GM12878 (cell line): ENCODE results near the gene ALG12. TPM values are rescaled to one million over a fixed set of nuclear protein-coding genes. Genes with fewer than 3 reads are reported as not detected.

Experiments
- ATAC-seq: fragments of 200-7000 bp; cut with Tn5 transposase; 3 replicates; pipeline ENCODE4 v1.9.1; 2020; ENCODE audit warnings: mild to moderate bottlenecking, moderate library complexity
- BruUV-seq: library from RNA; stranded (reverse); fragments of 400-500 nt; replicated peaks from 2 replicates; lab custom pipeline; 2021; lab: Mats Ljungman, UMichigan
- CTCF ChIA-PET: fragments of 300-600 bp; sonication (Branson Sonifier 250); formaldehyde crosslinking; extraction: SDS; loops from one replicate; lab custom pipeline; 2021; ENCODE audit warnings: inconsistent platforms; lab: Yijun Ruan, JAX
- POLR2A ChIA-PET: fragments of 350-600 bp; formaldehyde crosslinking; extraction: SDS; loops from one replicate; lab custom pipeline; 2021; ENCODE audit warnings: inconsistent platforms; lab: Charles Lee
- RAD21 ChIA-PET: fragments of 300-600 bp; sonication (Branson Sonifier 250); formaldehyde crosslinking; loops from one replicate; lab custom pipeline; 2023; ENCODE audit warnings: antibody characterized with exemption; ENCODE audit not compliant: unreplicated experiment; lab: Charles Lee
- SMC1A ChIA-PET: fragments of 300-600 bp; sonication (Branson Sonifier 250); formaldehyde crosslinking; loops from one replicate; lab custom pipeline; 2023; ENCODE audit not compliant: unreplicated experiment, uncharacterized antibody; lab: Charles Lee
- DNase-seq: peaks from one replicate; pipeline ENCODE4 v3.0.0-alpha.2; 2011; ENCODE audit warnings: low read depth, low spot score
- FAIRE-seq: peaks from 3 replicates; lab custom pipeline; 2011; peaks lifted over from hg19 to GRCh38; lab: Jason Lieb, UNC
- H2AFZ ChIP-seq: 2 replicates; pipeline ENCODE4 v1.6.0; 2011; ENCODE audit warnings: low read depth, low read length, control low read depth; ENCODE audit not compliant: control insufficient read depth
- H3K27ac ChIP-seq: 2 replicates; pipeline ENCODE4 v1.5.1; 2011; ENCODE audit warnings: control low read depth; ENCODE audit not compliant: control insufficient read depth, insufficient read depth
- H3K27me3 ChIP-seq, 2 experiments: replicated peaks in 1 of 2; 2 replicates each; pipeline versions ENCODE4 v1.6.0 to v1.6.1; 2011; ENCODE audit warnings: low read length in 1 of 2; ENCODE audit not compliant: control insufficient read depth in 2 of 2, insufficient read depth in 2 of 2
- H3K36me3 ChIP-seq, 2 experiments: 2 replicates each; pipeline ENCODE4 v1.5.1; 2011; ENCODE audit warnings: low read length in 1 of 2; ENCODE audit not compliant: control insufficient read depth in 2 of 2, insufficient read depth in 2 of 2
- H3K4me1 ChIP-seq: 2 replicates; pipeline ENCODE4 v1.6.1; 2011; ENCODE audit warnings: mild to moderate bottlenecking, low read length, moderate library complexity, mixed read lengths; ENCODE audit not compliant: control insufficient read depth, insufficient read depth
- H3K4me2 ChIP-seq: 2 replicates; pipeline ENCODE4 v1.6.0; 2011; ENCODE audit warnings: control low read depth; ENCODE audit not compliant: control insufficient read depth, insufficient read depth
- H3K4me3 ChIP-seq: fragments of 200-600 bp; sonication (generic); 2 replicates; pipeline ENCODE4 v1.5.1; 2016
- H3K79me2 ChIP-seq: 2 replicates; pipeline ENCODE4 v1.6.0; 2011; ENCODE audit warnings: low read length; ENCODE audit not compliant: control insufficient read depth, insufficient read depth
- H3K9ac ChIP-seq: 2 replicates; pipeline ENCODE4 v1.8.0; 2011; ENCODE audit warnings: low read length, control low read depth, mixed read lengths; ENCODE audit not compliant: control insufficient read depth, insufficient read depth
- H3K9me3 ChIP-seq: replicated peaks from 3 replicates; pipeline ENCODE4 v1.5.1; 2011; ENCODE audit warnings: mild to moderate bottlenecking, low read length; ENCODE audit not compliant: control insufficient read depth, insufficient read depth
- H4K20me1 ChIP-seq: 2 replicates; pipeline ENCODE4 v1.6.0; 2011; ENCODE audit not compliant: control insufficient read depth, insufficient read depth
- BACH1 ChIP-seq: fragments of 450-650 bp; IDR thresholded peaks from 2 replicates; pipeline ENCODE4 v1.6.1; 2017; ENCODE audit warnings: mild to moderate bottlenecking, borderline replicate concordance
- BRCA1 ChIP-seq: IDR thresholded peaks from 2 replicates; pipeline ENCODE4 v1.6.1; 2011; ENCODE audit warnings: low read depth, low read length, improper control_type of control experiment
- CREB1 ChIP-seq: IDR thresholded peaks from 2 replicates; pipeline ENCODE4 v1.6.1; 2012; ENCODE audit warnings: low read depth, mild to moderate bottlenecking, inconsistent platforms
- FOXK2 ChIP-seq: fragments of 450-650 bp; IDR thresholded peaks from 2 replicates; pipeline ENCODE4 v1.6.1; 2017; ENCODE audit warnings: mild to moderate bottlenecking, moderate library complexity
- GABPA ChIP-seq: IDR thresholded peaks from 2 replicates; pipeline ENCODE4 v1.6.1; 2014; ENCODE audit warnings: antibody characterized with exemption, low read depth, mild to moderate bottlenecking, inconsistent platforms
- GATAD2B ChIP-seq: fragments of 450-650 bp; conservative IDR thresholded peaks from 2 replicates; pipeline ENCODE4 v1.6.1; 2017; ENCODE audit warnings: low read depth, mild to moderate bottlenecking, moderate library complexity
- JUNB ChIP-seq: IDR thresholded peaks from 2 replicates; pipeline ENCODE4 v1.6.1; 2016; ENCODE audit warnings: antibody characterized with exemption, mild to moderate bottlenecking
- KDM1A ChIP-seq: fragments of 200-600 bp; sonication (generic); IDR thresholded peaks from 2 replicates; pipeline ENCODE4 v1.6.1; 2016; ENCODE audit warnings: borderline replicate concordance
- NRF1 ChIP-seq: conservative IDR thresholded peaks from 2 replicates; pipeline ENCODE4 v1.6.1; 2011; ENCODE audit warnings: mild to moderate bottlenecking, low read depth, low read length, improper control_type of control experiment
- PAX5 ChIP-seq: IDR thresholded peaks from 2 replicates; pipeline ENCODE4 v1.6.1; 2011; ENCODE audit warnings: low read depth, low read length, borderline replicate concordance
- RB1 ChIP-seq: fragments of 450-650 bp; formaldehyde crosslinking; IDR thresholded peaks from 2 replicates; pipeline ENCODE4 v1.6.1; 2017; ENCODE audit warnings: mild to moderate bottlenecking, borderline replicate concordance
- RCOR1 ChIP-seq: conservative IDR thresholded peaks from 2 replicates; pipeline ENCODE4 v1.6.1; 2012; ENCODE audit warnings: low read depth, low read length, improper control_type of control experiment
- RELA ChIP-seq: fragments of 450-650 bp; IDR thresholded peaks from 2 replicates; pipeline ENCODE4 v1.8.0; 2014; ENCODE audit warnings: borderline replicate concordance; ENCODE audit not compliant: partially characterized antibody
- SPI1 ChIP-seq: IDR thresholded peaks from 2 replicates; pipeline ENCODE4 v1.6.1; 2011; ENCODE audit warnings: low read depth, mild to moderate bottlenecking, low read length, moderate library complexity, borderline replicate concordance; ENCODE audit not compliant: insufficient read depth
- SREBF2 ChIP-seq: IDR thresholded peaks from 2 replicates; pipeline ENCODE4 v1.6.1; 2012; ENCODE audit warnings: mild to moderate bottlenecking, low read length
- USF2 ChIP-seq: IDR thresholded peaks from 2 replicates; pipeline ENCODE4 v1.6.1; 2011; ENCODE audit warnings: low read depth, low read length, improper control_type of control experiment, borderline replicate concordance
- ZNF207 ChIP-seq: fragments of 450-650 bp; IDR thresholded peaks from 2 replicates; pipeline ENCODE4 v1.6.1; 2014; ENCODE audit warnings: antibody characterized with exemption, mild to moderate bottlenecking, borderline replicate concordance
- WGBS: methylation state at CpG from one replicate; pipeline ENCODE4 v1.1.6; 2016; ENCODE audit warnings: low lambda C conversion rate; ENCODE audit not compliant: insufficient replicate concordance, insufficient coverage; ENCODE audit errors: missing lambda C conversion rate; 5-methylcytosine and 5-hydroxymethylcytosine counted together
- in situ Hi-C: fragments of 300-500 bp; cut with MboI; formaldehyde crosslinking; loops from 9 replicates; pipeline ENCODE4 v1.14.3; 2018; ENCODE audit warnings: mixed read lengths
- intact Hi-C: fragments of 100-400 bp; cut with micrococcal nuclease; formaldehyde crosslinking; loops from one replicate; pipeline ENCODE4 v1.14.2; 2022; ENCODE audit not compliant: unreplicated experiment
- polyA plus RNA-seq, 11 experiments: library from polyadenylated mRNA; depleted of rRNA in 4 of 11; unstranded in 6 of 11; stranded (reverse) in 5 of 11; fragments of >200 nt; fragmentation: Nextera tagmentation in 4 of 11; fragmentation: Illumina TruSeq in 1 of 11; extraction: Ambion mirVana in 4 of 11; extraction: Trizol in 1 of 11; gene quantifications; 1 replicate in 1 of 11; 2 replicates in 10 of 11; pipeline versions ENCODE4 v1.2.1 to v1.2.3, GENCODE V29; 2011 to 2016; ENCODE audit warnings: inconsistent platforms in 2 of 11, missing spikeins in 2 of 11, low read depth in 1 of 11
- total RNA-seq, 4 experiments: library from RNA; depleted of rRNA in 3 of 4; stranded (reverse); fragments of >200 nt in 3 of 4; fragmentation: Illumina TruSeq in 1 of 4; extraction: Trizol in 1 of 4; gene quantifications; 2 replicates each; pipeline versions ENCODE4 v1.2.1 to v1.2.3, GENCODE V29; 2013 to 2021

The ALG12 gene
- total and polyA plus RNA-seq, 10 of the 15 experiments (the other 5 are each of a cell fraction or from before 2014, with no cell fraction given) = 0.22 to 23.4 (median 6.6) TPM

- FAIRE-seq = no peak
- Histone ChIP-seq H3K79me2 (peaks cover 54% of the 10 kb centered on the region), H3K27me3 (no peaks in the 10 kb centered on the region), H2AFZ (no peak overlapping the region), H3K4me3 (no peak overlapping the region), H3K36me3 (peaks cover 0 to 5% of the 10 kb centered on the region in 2 experiments; a peak in 3 of 4 replicates), H4K20me1 (no peaks in the 10 kb centered on the region), H3K9ac (no peak overlapping the region), H3K9me3 (peaks cover 23% of the 10 kb centered on the region; the same call in 2 of the 3 replicates)
- intact Hi-C loops (no loop called here), in situ Hi-C loops (no loop called here)
- no peak for DNase-seq
- WGBS = over 99% methylated on average over 8 of the region's 8 CpGs
- SMC1A ChIA-PET = interaction anchor here (1.0 to 1.5 kb wide), 2 partner anchors 9 to 11 kb away, joined by 3 to 4 read pairs; no protein-coding TSS in a partner anchor
- ATAC-seq = no peak
- BruUV-seq = no TSS peak
- CTCF ChIA-PET = interaction anchor here (1.4 kb wide), 1 partner anchor 15 kb away, joined by 3 read pairs; no protein-coding TSS in a partner anchor
- TF ChIP-seq GABPA = no peak
- no peak for TF ChIP-seq KDM1A
- TF ChIP-seq PAX5 = no peak
- no peak for TF ChIP-seq NRF1
- no peak for TF ChIP-seq SPI1
- no peak for TF ChIP-seq RCOR1
- no peak for TF ChIP-seq RB1
- TF ChIP-seq RELA = no peak
- no peak for TF ChIP-seq CREB1
- no peak for TF ChIP-seq BACH1
- no peak for TF ChIP-seq SREBF2
- TF ChIP-seq FOXK2 = no peak
- TF ChIP-seq USF2 = no peak
- no peak for TF ChIP-seq JUNB
- no peak for TF ChIP-seq ZNF207
- TF ChIP-seq BRCA1 = no peak
- no peak for TF ChIP-seq GATAD2B
- TF ChIP-seq, all 136 proteins: peak for 0
- H3K27ac ChIP-seq = no peak overlapping the region
- POLR2A ChIA-PET = no interaction called here
- RAD21 ChIA-PET = no interaction called here
- H3K4me2 ChIP-seq = no peak overlapping the region
- no peaks in the 10 kb centered on the region; the same call in 1 of the 2 replicates for H3K4me1 ChIP-seq
Measured at GRCh38 chr22:49866646-49867045, 51.6 kb downstream of the ALG12 start.
